Skeletal muscle satellite cell (primary cell): ENCODE results near the gene KCNMB2.

Experiments
- H3K27me3 ChIP-seq: 2 replicates; pipeline ENCODE4 v1.7.0; 2013; ENCODE audit warnings: low read length; ENCODE audit not compliant: control insufficient read depth, insufficient read depth
- H3K36me3 ChIP-seq: 2 replicates; pipeline ENCODE4 v1.7.0; 2013; ENCODE audit warnings: mild to moderate bottlenecking, control low read depth, low read length; ENCODE audit not compliant: insufficient read depth
- H3K4me1 ChIP-seq: 2 replicates; pipeline ENCODE4 v1.7.0; 2013; ENCODE audit warnings: low read length; ENCODE audit not compliant: control insufficient read depth, insufficient read depth
- H3K4me2 ChIP-seq: 2 replicates; pipeline ENCODE4 v1.7.0; 2013; ENCODE audit warnings: mild to moderate bottlenecking, low read length
- H3K4me3 ChIP-seq: 2 replicates; pipeline ENCODE4 v1.7.0; 2013; ENCODE audit warnings: low read length
- H3K9ac ChIP-seq: 2 replicates; pipeline ENCODE4 v1.7.0; 2013; ENCODE audit warnings: mild to moderate bottlenecking, low read depth, low read length, moderate library complexity
- H3K9me3 ChIP-seq: replicated peaks from 2 replicates; pipeline ENCODE4 v1.7.0; 2013; ENCODE audit warnings: mild to moderate bottlenecking, control low read depth, low read length

Gene KCNMB2

GRCh38 chr3:178583963-178584575 is 47.8 kb downstream of the KCNMB2 start:
- no peaks in the 10 kb centered on the region for H3K27me3 ChIP-seq

DNA sequence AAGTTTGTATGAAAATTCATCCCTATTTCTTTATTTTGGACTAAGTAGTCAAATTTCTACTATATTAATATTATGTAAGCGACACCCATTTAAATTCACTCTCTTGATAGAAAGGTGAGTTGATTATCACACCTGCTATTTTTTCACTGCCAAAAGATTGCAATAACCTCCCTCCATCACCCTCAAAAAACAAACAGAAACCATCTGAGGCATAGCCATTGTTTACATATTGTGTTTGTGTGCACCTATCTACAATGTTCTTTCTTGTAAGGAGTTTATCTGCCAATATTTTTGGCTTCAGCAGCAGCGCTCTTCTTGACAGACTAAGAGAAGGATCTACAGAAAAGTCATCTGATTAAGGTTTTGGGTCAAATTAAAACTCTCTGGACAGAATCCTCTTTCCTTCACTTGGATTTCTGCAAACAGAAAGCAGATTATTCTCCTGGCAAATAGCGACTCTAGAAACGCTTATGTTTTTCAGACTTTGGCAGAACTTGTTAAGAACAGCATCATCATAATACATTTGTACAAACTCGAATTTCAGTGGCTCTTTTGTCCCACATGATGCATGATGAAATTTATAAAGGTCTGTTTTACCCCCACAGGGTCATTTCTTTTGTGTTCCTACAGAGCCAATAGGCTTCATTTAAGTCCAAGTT is 48.6 kb downstream of the KCNMB2 start:
- no peaks in the 10 kb centered on the region for H3K4me1 ChIP-seq
- H3K4me2 ChIP-seq = no peak overlapping the region
- no peaks in the 10 kb centered on the region for H3K27me3 ChIP-seq
- no peaks in the 10 kb centered on the region for H3K36me3 ChIP-seq
- no peaks in the 10 kb centered on the region for H3K9me3 ChIP-seq
- no peak overlapping the region for H3K9ac ChIP-seq
- no peak overlapping the region for H3K4me3 ChIP-seq

More at GRCh38 chr3:178583963-178584575, 47.8 kb downstream of the KCNMB2 start:
- no peaks in the 10 kb centered on the region for H3K36me3 ChIP-seq
- no peak overlapping the region for H3K4me3 ChIP-seq
- H3K9me3 ChIP-seq = no peaks in the 10 kb centered on the region
- H3K4me2 ChIP-seq = no peak overlapping the region
- H3K4me1 ChIP-seq = no peaks in the 10 kb centered on the region
- H3K9ac ChIP-seq = no peak overlapping the region

GRCh38 chr3:178585454-178585853 is 49.2 kb downstream of the KCNMB2 start:
- no peaks in the 10 kb centered on the region for H3K9me3 ChIP-seq
- H3K4me3 ChIP-seq = no peak overlapping the region
- no peaks in the 10 kb centered on the region for H3K27me3 ChIP-seq
- H3K36me3 ChIP-seq = no peaks in the 10 kb centered on the region
- no peaks in the 10 kb centered on the region for H3K4me1 ChIP-seq
- no peak overlapping the region for H3K4me2 ChIP-seq
- no peak overlapping the region for H3K9ac ChIP-seq

DNA sequence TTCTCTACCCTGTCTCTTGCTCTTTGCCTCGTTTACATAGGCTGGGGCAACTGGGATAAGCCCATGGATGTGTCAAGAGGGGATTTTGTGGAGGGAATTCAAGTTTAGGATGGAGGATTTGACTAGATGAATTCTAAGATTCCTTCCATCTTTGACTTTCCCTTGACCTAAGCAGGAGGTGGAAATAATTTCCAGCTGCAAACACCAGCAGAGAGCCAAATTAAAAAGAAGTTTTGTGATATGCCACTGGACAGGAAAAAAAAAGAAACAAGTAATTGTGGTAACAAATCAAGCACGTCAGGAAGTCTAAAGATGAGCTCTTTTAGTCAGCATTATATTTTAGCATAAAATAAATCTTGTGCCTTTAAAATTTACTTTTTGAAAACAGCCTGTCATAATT is 49.8 kb downstream of the KCNMB2 start:
- Histone ChIP-seq H3K4me2 (no peak overlapping the region), H3K9ac (no peak overlapping the region), H3K4me1 (no peaks in the 10 kb centered on the region), H3K27me3 (no peaks in the 10 kb centered on the region), H3K4me3 (no peak overlapping the region), H3K9me3 (no peaks in the 10 kb centered on the region), H3K36me3 (no peaks in the 10 kb centered on the region)

- no peaks in the 10 kb centered on the region for H3K4me1 ChIP-seq
- H3K36me3 ChIP-seq = no peaks in the 10 kb centered on the region
- no peaks in the 10 kb centered on the region for H3K9me3 ChIP-seq
Measured at GRCh38 chr3:178588628-178589027, 52.4 kb downstream of the KCNMB2 start.

GRCh38 chr3:178593786-178594185 is 57.5 kb downstream of the KCNMB2 start:
- Histone ChIP-seq H3K9ac (no peak overlapping the region), H3K27me3 (peaks cover 3% of the 10 kb centered on the region), H3K4me3 (no peak overlapping the region), H3K4me1 (no peaks in the 10 kb centered on the region), H3K4me2 (no peak overlapping the region), H3K36me3 (no peaks in the 10 kb centered on the region), H3K9me3 (no peaks in the 10 kb centered on the region)

More at GRCh38 chr3:178588628-178589027, 52.4 kb downstream of the KCNMB2 start:
- no peaks in the 10 kb centered on the region for H3K27me3 ChIP-seq
- no peak overlapping the region for H3K4me2 ChIP-seq
- H3K4me3 ChIP-seq = no peak overlapping the region
- H3K9ac ChIP-seq = no peak overlapping the region

GRCh38 chr3:178597371-178597770 is 61.1 kb downstream of the KCNMB2 start:
- Histone ChIP-seq H3K4me3 (no peak overlapping the region), H3K4me1 (no peaks in the 10 kb centered on the region), H3K4me2 (no peak overlapping the region), H3K27me3 (peaks cover 3% of the 10 kb centered on the region), H3K9ac (no peak overlapping the region), H3K36me3 (no peaks in the 10 kb centered on the region), H3K9me3 (no peaks in the 10 kb centered on the region)

DNA sequence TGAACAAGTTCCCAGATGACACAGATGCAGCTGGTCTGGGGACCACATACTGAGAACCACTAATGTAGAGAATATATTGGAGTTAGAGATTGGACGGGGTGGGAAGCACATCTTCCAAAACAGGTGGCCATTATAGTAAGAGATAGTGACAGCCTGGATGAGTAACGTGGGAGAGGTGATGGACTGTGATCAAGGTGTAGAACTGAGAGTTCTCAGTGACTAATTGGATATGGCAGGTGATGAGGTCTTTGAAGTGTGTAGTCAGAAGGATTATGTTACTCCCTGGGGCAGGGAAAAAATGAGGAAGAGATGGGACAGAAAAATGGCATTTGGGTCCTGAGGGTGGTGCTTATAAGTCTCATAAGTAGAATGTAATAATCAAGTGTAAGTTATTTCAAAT is 66.6 kb downstream of the KCNMB2 start:
- Histone ChIP-seq H3K9me3 (no peaks in the 10 kb centered on the region), H3K4me3 (no peak overlapping the region), H3K36me3 (no peaks in the 10 kb centered on the region), H3K4me2 (no peak overlapping the region), H3K9ac (no peak overlapping the region), H3K27me3 (peaks cover 5% of the 10 kb centered on the region), H3K4me1 (no peaks in the 10 kb centered on the region)

GRCh38 chr3:178603735-178604134 is 67.5 kb downstream of the KCNMB2 start:
- no peaks in the 10 kb centered on the region for H3K36me3 ChIP-seq
- no peaks in the 10 kb centered on the region for H3K4me1 ChIP-seq
- H3K9me3 ChIP-seq = no peaks in the 10 kb centered on the region
- no peak overlapping the region for H3K4me2 ChIP-seq
- peaks cover 3% of the 10 kb centered on the region for H3K27me3 ChIP-seq
- no peak overlapping the region for H3K9ac ChIP-seq
- no peak overlapping the region for H3K4me3 ChIP-seq

GRCh38 chr3:178618197-178618596 is 82.0 kb downstream of the KCNMB2 start:
- H3K9ac ChIP-seq = peak overlapping the region; percentile 21
- H3K4me1 ChIP-seq = peaks cover 10% of the 10 kb centered on the region
- H3K4me3 ChIP-seq = peak overlapping the region; percentile 52
- no peaks in the 10 kb centered on the region for H3K9me3 ChIP-seq
- H3K27me3 ChIP-seq = no peaks in the 10 kb centered on the region
- H3K4me2 ChIP-seq = peak overlapping the region; percentile 81
- no peaks in the 10 kb centered on the region for H3K36me3 ChIP-seq

DNA sequence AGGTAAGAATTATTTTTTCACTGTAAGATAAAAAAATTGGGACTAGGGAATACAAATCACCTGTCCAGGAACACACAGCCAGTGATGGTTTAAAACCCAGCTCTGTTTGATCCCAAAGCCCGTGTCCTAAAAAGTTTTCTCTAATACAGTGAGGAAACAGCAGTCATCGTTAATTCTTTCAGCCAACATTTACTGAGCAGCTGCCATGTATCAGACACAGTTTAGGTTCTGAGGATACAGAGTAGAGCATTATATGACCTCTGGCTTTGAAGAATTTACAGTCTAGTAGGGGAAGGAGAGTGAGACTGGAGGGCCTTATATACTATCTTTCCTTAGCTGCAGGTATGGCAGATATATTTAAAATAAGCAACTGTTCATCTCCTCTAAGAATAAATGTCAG is 82.7 kb downstream of the KCNMB2 start:
- peak overlapping the region; percentile 81 for H3K4me2 ChIP-seq
- peaks cover 16% of the 10 kb centered on the region for H3K4me1 ChIP-seq
- no peaks in the 10 kb centered on the region for H3K27me3 ChIP-seq
- H3K4me3 ChIP-seq = no peak overlapping the region
- no peaks in the 10 kb centered on the region for H3K36me3 ChIP-seq
- no peaks in the 10 kb centered on the region for H3K9me3 ChIP-seq
- H3K9ac ChIP-seq = peak overlapping the region; percentile 21

DNA sequence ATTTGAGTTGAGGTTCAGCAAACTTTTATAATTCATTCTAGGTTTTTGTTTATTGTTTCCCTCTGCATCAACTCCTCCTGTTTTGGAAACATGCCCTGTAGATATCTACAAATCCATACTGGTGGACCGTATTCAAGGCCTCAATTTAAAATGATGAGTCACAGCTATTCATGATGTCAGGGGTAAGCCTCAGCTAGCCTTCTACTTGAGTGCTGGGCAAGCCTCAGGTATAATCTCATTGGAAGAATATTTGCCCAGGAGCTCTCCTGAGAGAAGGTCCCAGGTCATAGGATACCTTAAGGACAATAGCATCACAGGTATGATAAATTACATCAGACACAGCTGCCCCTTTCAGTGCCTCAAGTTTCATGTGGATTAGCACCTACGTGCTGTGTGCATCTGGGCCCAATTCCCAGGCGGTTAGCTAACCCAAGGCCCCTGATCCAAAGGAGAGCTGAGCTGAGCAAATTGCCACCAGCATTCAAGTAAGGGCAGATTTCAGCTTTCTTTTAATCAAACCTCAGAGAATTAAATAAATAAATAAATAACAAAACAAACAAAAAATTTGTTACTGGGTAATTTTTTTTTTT is 87.5 kb downstream of the KCNMB2 start:
- Histone ChIP-seq H3K9me3 (no peaks in the 10 kb centered on the region), H3K9ac (no peak overlapping the region), H3K27me3 (no peaks in the 10 kb centered on the region), H3K4me1 (peaks cover 12% of the 10 kb centered on the region), H3K4me2 (no peak overlapping the region), H3K4me3 (no peak overlapping the region), H3K36me3 (no peaks in the 10 kb centered on the region)
